ENCODE results near the gene ATF1.

The ATF1 gene

DNA sequence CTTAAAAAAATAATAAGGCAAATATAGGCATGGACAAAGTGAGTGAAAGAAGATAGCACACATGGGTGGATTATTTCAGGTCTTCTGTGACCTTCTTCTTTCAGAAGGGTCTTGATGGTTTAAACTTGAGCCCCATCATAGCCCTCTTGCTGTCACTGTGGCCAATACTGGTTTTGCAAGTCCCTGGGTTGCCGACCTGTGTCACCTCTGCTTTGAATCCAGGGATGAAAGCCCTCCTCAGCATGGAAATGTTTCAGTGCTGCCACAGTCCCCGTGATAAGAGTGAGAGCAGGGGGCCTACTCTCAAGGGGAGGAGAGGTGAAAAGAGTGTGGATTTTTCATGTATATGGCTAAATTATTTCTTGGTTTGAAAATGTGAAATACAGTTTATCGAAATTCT lies 30.2 kb upstream of the ATF1 start:
- TF ChIP-seq FOXM1 (IDR thresholded peaks at IDR 0.05; ENCODE audit: borderline replicate concordance) (no peak), CTBP1 (IDR thresholded peaks at IDR 0.05; ENCODE audit: borderline replicate concordance) (no peak), HDGF (IDR thresholded peaks at IDR 0.05; ENCODE audit: borderline replicate concordance) (no peak), SUZ12 (IDR thresholded peaks at IDR 0.05) (no peak), FOXK2 (IDR thresholded peaks at IDR 0.05) (no peak), LEF1 (IDR thresholded peaks at IDR 0.05; ENCODE audit: borderline replicate concordance) (no peak), TARDBP (IDR thresholded peaks at IDR 0.05) (no peak), FOXA1 (IDR thresholded peaks at IDR 0.05) (no peak), ARNT (IDR thresholded peaks at IDR 0.05) (no peak), SP1 (IDR thresholded peaks at IDR 0.05) (no peak), L3MBTL2 (conservative IDR thresholded peaks at IDR 0.05) (no peak), BHLHE40 (IDR thresholded peaks at IDR 0.05; ENCODE audit: borderline replicate concordance) (no peak), NFRKB (IDR thresholded peaks at IDR 0.05) (no peak)
- TF ChIP-seq, protein P1, sequence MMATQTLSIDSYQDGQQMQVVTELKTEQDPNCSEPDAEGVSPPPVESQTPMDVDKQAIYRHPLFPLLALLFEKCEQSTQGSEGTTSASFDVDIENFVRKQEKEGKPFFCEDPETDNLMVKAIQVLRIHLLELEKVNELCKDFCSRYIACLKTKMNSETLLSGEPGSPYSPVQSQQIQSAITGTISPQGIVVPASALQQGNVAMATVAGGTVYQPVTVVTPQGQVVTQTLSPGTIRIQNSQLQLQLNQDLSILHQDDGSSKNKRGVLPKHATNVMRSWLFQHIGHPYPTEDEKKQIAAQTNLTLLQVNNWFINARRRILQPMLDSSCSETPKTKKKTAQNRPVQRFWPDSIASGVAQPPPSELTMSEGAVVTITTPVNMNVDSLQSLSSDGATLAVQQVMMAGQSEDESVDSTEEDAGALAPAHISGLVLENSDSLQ (IDR thresholded peaks at IDR 0.05) = no peak
- CTCF ChIA-PET = no interaction called here
- POLR2A ChIA-PET = no interaction called here
- DNase-seq (ENCODE audit: extremely low spot score) = no peak

DNA sequence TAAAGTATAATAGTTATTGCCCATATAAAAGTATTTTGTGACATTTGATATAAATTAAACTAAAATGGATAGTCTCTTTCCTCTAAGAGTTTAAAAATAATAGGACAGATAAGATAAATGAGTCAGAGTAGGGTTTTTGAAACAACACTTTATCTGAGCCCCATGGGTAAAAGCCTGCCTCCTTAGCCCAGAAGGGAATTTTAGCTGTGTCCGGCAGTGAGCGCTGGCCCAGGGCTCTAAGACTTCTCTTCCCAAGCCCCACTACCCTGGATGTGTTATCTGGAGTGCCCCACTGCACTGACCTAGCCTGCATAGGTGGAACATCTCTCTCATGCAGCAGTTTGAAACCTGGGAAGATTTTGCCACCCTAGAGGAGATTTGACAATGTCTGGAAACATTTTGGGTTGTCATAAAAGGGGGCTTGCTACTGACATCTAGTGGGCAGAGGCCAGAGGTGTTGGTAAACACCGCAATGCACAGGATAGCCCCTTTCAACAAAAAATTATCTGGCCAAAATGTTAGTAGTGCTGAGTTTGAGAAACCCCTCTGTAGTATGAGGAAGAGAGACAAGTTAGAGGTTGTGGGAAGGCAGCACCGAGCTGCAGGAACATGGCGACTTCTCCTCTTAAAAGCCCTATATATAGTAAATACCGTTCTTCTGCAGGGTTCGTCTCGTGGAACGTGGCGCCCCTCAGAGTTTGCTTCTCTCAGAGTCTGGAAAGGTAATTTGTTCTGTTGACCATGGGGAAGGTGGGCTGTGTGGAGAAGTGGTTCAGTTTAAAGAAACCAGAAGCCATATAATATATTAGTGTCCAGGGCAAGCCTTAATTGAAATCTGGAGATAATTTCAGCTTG lies 29.3 kb upstream of the ATF1 start:
- ChIA-PET POLR2A (no interaction called here), CTCF (interaction anchor here (0.6 to 0.9 kb wide), 3 partner anchors 25 to 166 kb away, joined by 3 read pairs; no protein-coding TSS in a partner anchor)
- TF ChIP-seq HDGF (IDR thresholded peaks at IDR 0.05; ENCODE audit: borderline replicate concordance) = no peak
- peak; percentile 58 for DNase-seq (ENCODE audit: extremely low spot score)

DNA sequence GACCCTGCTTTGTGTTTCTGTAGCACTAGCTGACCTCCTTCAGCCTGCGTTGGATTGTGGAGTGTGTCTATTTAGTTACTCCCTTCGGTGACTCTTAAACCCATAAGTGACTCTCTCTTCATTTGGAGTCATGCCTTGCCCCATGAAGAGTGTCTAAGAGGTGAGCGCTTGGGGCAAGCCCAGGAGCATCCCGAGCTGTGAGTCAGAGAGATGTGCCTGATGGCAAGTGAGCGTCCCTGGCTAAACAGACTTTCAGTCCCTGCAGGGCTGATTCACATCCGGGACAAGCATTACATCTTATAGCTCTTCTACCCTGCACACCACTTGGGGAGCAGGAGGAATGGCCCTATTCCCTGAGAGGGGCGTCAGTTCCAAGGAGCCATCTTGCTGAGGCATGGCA lies 24.3 kb upstream of the ATF1 start:
- ChIA-PET CTCF (no interaction called here), POLR2A (no interaction called here)
- DNase-seq (ENCODE audit: extremely low spot score) = no peak
- TF ChIP-seq ELF4 (IDR thresholded peaks at IDR 0.05) = no peak
- TF ChIP-seq SUZ12 (IDR thresholded peaks at IDR 0.05) = no peak
- TF ChIP-seq FOXK2 (IDR thresholded peaks at IDR 0.05) = no peak
- TF ChIP-seq CTBP1 (IDR thresholded peaks at IDR 0.05; ENCODE audit: borderline replicate concordance) = no peak

DNA sequence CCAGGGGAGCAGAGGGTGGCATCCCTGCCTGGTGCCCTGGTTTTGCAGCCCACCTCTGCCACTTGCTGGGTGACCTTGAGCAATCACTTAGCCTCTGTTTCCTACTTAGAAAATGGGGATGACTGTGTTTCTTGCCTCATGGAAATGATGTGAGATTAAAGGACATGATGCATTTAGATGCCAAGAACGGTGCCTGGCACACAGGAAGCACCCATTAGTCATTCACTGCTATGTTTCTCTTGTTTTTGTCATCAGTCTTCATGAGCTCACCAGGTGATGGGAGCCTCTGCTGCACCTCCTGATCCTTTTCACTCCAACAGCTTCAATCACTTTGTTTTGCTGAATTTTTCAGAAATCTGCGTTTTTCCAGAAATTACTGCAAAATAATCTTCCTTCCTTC lies 23.6 kb upstream of the ATF1 start:
- no peak for DNase-seq (ENCODE audit: extremely low spot score)
- CTCF ChIA-PET = interaction anchor here (0.7 kb wide), 1 partner anchor 25 kb away, joined by 3 read pairs; no protein-coding TSS in a partner anchor
- TF ChIP-seq LEF1 (IDR thresholded peaks at IDR 0.05; ENCODE audit: borderline replicate concordance) (no peak), CTBP1 (IDR thresholded peaks at IDR 0.05; ENCODE audit: borderline replicate concordance) (no peak), SUZ12 (IDR thresholded peaks at IDR 0.05) (no peak), L3MBTL2 (conservative IDR thresholded peaks at IDR 0.05) (no peak), FOXA1 (IDR thresholded peaks at IDR 0.05) (no peak), SP1 (IDR thresholded peaks at IDR 0.05) (no peak), NFRKB (IDR thresholded peaks at IDR 0.05) (no peak), FOXK2 (IDR thresholded peaks at IDR 0.05) (no peak), ELF4 (IDR thresholded peaks at IDR 0.05) (no peak), BHLHE40 (IDR thresholded peaks at IDR 0.05; ENCODE audit: borderline replicate concordance) (no peak), ZNF384 (IDR thresholded peaks at IDR 0.05) (no peak)
- POLR2A ChIA-PET = no interaction called here

DNA sequence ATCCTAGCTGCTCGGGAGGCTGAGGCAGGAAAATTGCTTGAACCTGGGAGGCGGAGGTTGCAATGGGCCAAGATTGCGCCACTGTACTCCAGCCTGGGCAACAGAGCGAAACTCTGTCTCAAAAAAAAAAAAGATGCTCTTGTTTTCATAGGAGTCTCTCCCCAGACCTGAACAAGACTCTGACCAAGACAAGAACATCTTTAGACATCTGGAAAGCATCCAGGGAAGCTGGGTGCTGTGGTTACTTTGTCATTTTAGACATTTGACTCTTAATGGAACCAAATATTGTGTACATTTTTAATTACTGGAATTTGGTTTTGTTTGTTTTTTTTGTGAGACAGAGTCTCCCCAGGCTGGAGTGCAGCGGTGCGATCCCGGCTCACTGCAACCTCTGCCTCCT lies 21.1 kb upstream of the ATF1 start:
- CTCF ChIA-PET = no interaction called here
- TF ChIP-seq FOXA1 (IDR thresholded peaks at IDR 0.05) (no peak), ARNT (IDR thresholded peaks at IDR 0.05) (no peak), ZNF384 (IDR thresholded peaks at IDR 0.05) (no peak), BHLHE40 (IDR thresholded peaks at IDR 0.05; ENCODE audit: borderline replicate concordance) (no peak), SUZ12 (IDR thresholded peaks at IDR 0.05) (no peak), HDGF (IDR thresholded peaks at IDR 0.05; ENCODE audit: borderline replicate concordance) (no peak), FOXK2 (IDR thresholded peaks at IDR 0.05) (no peak)
- POLR2A ChIA-PET = interaction anchor here (0.6 kb wide), 1 partner anchor 273 kb away, joined by 3 read pairs; no protein-coding TSS in a partner anchor
- no peak for DNase-seq (ENCODE audit: extremely low spot score)

DNA sequence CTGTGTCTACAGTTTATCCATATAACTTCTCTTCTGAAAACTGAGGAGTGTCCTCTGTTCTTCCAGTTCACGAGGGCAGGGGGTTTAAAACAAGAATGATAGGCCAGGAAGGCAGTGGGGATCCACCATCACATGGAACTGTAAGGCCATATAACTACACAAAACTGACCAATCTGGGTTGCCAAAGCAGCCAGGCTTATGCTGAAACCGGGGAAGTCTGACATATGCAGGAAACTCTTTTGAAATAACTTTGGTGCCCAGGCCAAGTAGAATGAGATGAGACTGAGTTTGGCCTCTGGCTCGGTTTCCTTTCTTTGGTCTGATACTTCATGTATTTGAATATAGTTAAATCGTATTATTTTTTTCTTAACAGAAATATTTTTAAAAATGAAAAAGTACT lies 18.0 kb upstream of the ATF1 start:
- POLR2A ChIA-PET = interaction anchor here (1.6 kb wide), 1 partner anchor 18 kb away, joined by 4 read pairs; the partner anchor contains the start of gene ATF1
- DNase-seq (ENCODE audit: extremely low spot score) = no peak
- CTCF ChIA-PET = no interaction called here
- TF ChIP-seq NFRKB (IDR thresholded peaks at IDR 0.05) = no peak
- no peak for TF ChIP-seq TARDBP (IDR thresholded peaks at IDR 0.05)
- no peak for TF ChIP-seq FOXM1 (IDR thresholded peaks at IDR 0.05; ENCODE audit: borderline replicate concordance)
- TF ChIP-seq ELF4 (IDR thresholded peaks at IDR 0.05) = no peak
- no peak for TF ChIP-seq ARNT (IDR thresholded peaks at IDR 0.05)
- TF ChIP-seq L3MBTL2 (conservative IDR thresholded peaks at IDR 0.05) = no peak
- TF ChIP-seq BHLHE40 (IDR thresholded peaks at IDR 0.05; ENCODE audit: borderline replicate concordance) = no peak
- TF ChIP-seq CTBP1 (IDR thresholded peaks at IDR 0.05; ENCODE audit: borderline replicate concordance) = no peak
- no peak for TF ChIP-seq SP1 (IDR thresholded peaks at IDR 0.05)
- no peak for TF ChIP-seq SUZ12 (IDR thresholded peaks at IDR 0.05)

DNA sequence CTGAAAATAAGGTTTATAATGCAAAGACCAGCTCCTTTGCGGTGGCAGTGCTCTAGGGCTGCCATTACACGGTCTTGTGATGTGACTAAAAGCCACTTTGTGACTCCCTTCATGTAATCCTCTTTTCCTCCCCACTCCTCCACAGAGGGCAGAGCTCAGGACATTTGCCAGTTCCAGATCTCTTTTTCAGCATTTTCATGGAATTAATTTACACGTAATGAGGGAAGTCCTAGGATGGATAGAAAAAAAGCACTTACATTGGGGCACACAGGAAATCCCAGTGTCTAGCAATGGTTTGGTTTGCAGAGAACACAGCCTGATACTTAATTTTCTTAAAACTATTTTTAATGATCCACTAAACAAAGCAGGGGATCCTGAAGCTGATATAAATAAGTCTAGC lies 17.5 kb upstream of the ATF1 start:
- POLR2A ChIA-PET = interaction anchor here (1.6 kb wide), 1 partner anchor 18 kb away, joined by 4 read pairs; the partner anchor contains the start of gene ATF1
- CTCF ChIA-PET = no interaction called here
- no peak for DNase-seq (ENCODE audit: extremely low spot score)
- TF ChIP-seq NFRKB (IDR thresholded peaks at IDR 0.05) (no peak), SUZ12 (IDR thresholded peaks at IDR 0.05) (no peak), CTBP1 (IDR thresholded peaks at IDR 0.05; ENCODE audit: borderline replicate concordance) (no peak), ELF4 (IDR thresholded peaks at IDR 0.05) (no peak), LEF1 (IDR thresholded peaks at IDR 0.05; ENCODE audit: borderline replicate concordance) (no peak), FOXK2 (IDR thresholded peaks at IDR 0.05) (no peak), ARNT (IDR thresholded peaks at IDR 0.05) (no peak), FOXM1 (IDR thresholded peaks at IDR 0.05; ENCODE audit: borderline replicate concordance) (no peak), ZNF384 (IDR thresholded peaks at IDR 0.05) (no peak)
- TF ChIP-seq, protein P1 (IDR thresholded peaks at IDR 0.05) = no peak
